ENCODE results near the gene GPATCH1. TPM values are rescaled to one million over a fixed set of nuclear protein-coding genes. Genes with fewer than 3 reads are reported as not detected.
A peak's percentile ranks its signal among the peaks of the same experiment; 100 is the strongest.

Gene GPATCH1
- total RNA-seq, 1 experiment from 2014 or later, result 16.6 TPM

- H3K4me1 ChIP-seq (ENCODE audit: insufficient read depth, low read length, poor library complexity, severe bottlenecking), result no peaks in the 10 kb centered on the region
- BruUV-seq (replicated peaks), result no TSS peak
- no peaks in the 10 kb centered on the region for H3K36me3 ChIP-seq (ENCODE audit: insufficient read depth, low read length, poor library complexity, severe bottlenecking)
- CTCF ChIA-PET, result no interaction called here
- POLR2A ChIA-PET (ENCODE audit: low non-redundant PET), result no interaction called here
- no peaks in the 10 kb centered on the region for H3K9me3 ChIP-seq (ENCODE audit: low read depth, low read length, poor library complexity, severe bottlenecking)
- no peak overlapping the region for H3K27ac ChIP-seq (ENCODE audit: low read depth, low read length, poor library complexity, severe bottlenecking)
- no peaks in the 10 kb centered on the region for H3K27me3 ChIP-seq (replicated peaks; ENCODE audit: insufficient read depth, low read depth, low read length, poor library complexity)
- no peak for DNase-seq (ENCODE audit: low spot score)
- intact Hi-C loops (cut with micrococcal nuclease; ENCODE audit: unreplicated experiment), result no loop called here
- peak overlapping the region; percentile 94 for H3K4me3 ChIP-seq (ENCODE audit: low read depth, low read length, poor library complexity, severe bottlenecking)
- no peak for TF ChIP-seq EZH2 (IDR thresholded peaks at IDR 0.05; ENCODE audit: borderline replicate concordance, low read depth, low read length, poor library complexity, severe bottlenecking)
- no peak for TF ChIP-seq CTCF (conservative IDR thresholded peaks at IDR 0.05; ENCODE audit: low read depth, low read length)
These were observed 94.3 kb downstream of the GPATCH1 start for GRCh38 chr19:33175156-33175782.

- peak; percentile 30 for DNase-seq (ENCODE audit: low spot score)
- TSS peak; percentile 67 for BruUV-seq (replicated peaks)
- no peaks in the 10 kb centered on the region for H3K36me3 ChIP-seq (ENCODE audit: insufficient read depth, low read length, poor library complexity, severe bottlenecking)
- H3K9me3 ChIP-seq (ENCODE audit: low read depth, low read length, poor library complexity, severe bottlenecking), result no peaks in the 10 kb centered on the region
- no peaks in the 10 kb centered on the region for H3K4me1 ChIP-seq (ENCODE audit: insufficient read depth, low read length, poor library complexity, severe bottlenecking)
- no peaks in the 10 kb centered on the region for H3K27me3 ChIP-seq (replicated peaks; ENCODE audit: insufficient read depth, low read depth, low read length, poor library complexity)
- H3K4me3 ChIP-seq (ENCODE audit: low read depth, low read length, poor library complexity, severe bottlenecking), result peak overlapping the region; percentile 94
- no peak for TF ChIP-seq CTCF (conservative IDR thresholded peaks at IDR 0.05; ENCODE audit: low read depth, low read length)
- no peak for TF ChIP-seq EZH2 (IDR thresholded peaks at IDR 0.05; ENCODE audit: borderline replicate concordance, low read depth, low read length, poor library complexity, severe bottlenecking)
- peak overlapping the region; percentile 92 for H3K27ac ChIP-seq (ENCODE audit: low read depth, low read length, poor library complexity, severe bottlenecking)
- intact Hi-C loops (cut with micrococcal nuclease; ENCODE audit: unreplicated experiment), result no loop called here
- CTCF ChIA-PET, result interaction anchor here (1.0 kb wide), 1 partner anchor 32 kb away, joined by 3 read pairs; no protein-coding TSS in a partner anchor
- POLR2A ChIA-PET (ENCODE audit: low non-redundant PET), result interaction anchor here (0.6 kb wide), 1 partner anchor 771 kb away, joined by 3 read pairs; the partner anchor contains the start of gene DPY19L3
These were observed 95.1 kb downstream of the GPATCH1 start for GRCh38 chr19:33175886-33176669.

GRCh38 chr19:33176670-33177416 lies 95.9 kb downstream of the GPATCH1 start:
- TSS peak; percentile 98 for BruUV-seq (replicated peaks)
- H3K27ac ChIP-seq (ENCODE audit: low read depth, low read length, poor library complexity, severe bottlenecking), result peak overlapping the region; percentile 92
- POLR2A ChIA-PET (ENCODE audit: low non-redundant PET), result interaction anchor here (0.6 kb wide), 1 partner anchor 771 kb away, joined by 3 read pairs; the partner anchor contains the start of gene DPY19L3

More at GRCh38 chr19:33176670-33177416, 95.9 kb downstream of the GPATCH1 start:
- Histone ChIP-seq H3K27me3 (replicated peaks; ENCODE audit: insufficient read depth, low read depth, low read length, poor library complexity) (no peaks in the 10 kb centered on the region), H3K4me3 (ENCODE audit: low read depth, low read length, poor library complexity, severe bottlenecking) (peak overlapping the region; percentile 94), H3K4me1 (ENCODE audit: insufficient read depth, low read length, poor library complexity, severe bottlenecking) (no peaks in the 10 kb centered on the region), H3K36me3 (ENCODE audit: insufficient read depth, low read length, poor library complexity, severe bottlenecking) (no peaks in the 10 kb centered on the region), H3K9me3 (ENCODE audit: low read depth, low read length, poor library complexity, severe bottlenecking) (no peaks in the 10 kb centered on the region)
- intact Hi-C loops (cut with micrococcal nuclease; ENCODE audit: unreplicated experiment), result no loop called here
- DNase-seq (ENCODE audit: low spot score), result peak; percentile 99
- CTCF ChIA-PET, result interaction anchor here (0.7 to 1.0 kb wide), 3 partner anchors 33 to 198 kb away, joined by 3 to 5 read pairs (median 3); no protein-coding TSS in a partner anchor
- TF ChIP-seq CTCF (conservative IDR thresholded peaks at IDR 0.05; ENCODE audit: low read depth, low read length) (no peak), EZH2 (IDR thresholded peaks at IDR 0.05; ENCODE audit: borderline replicate concordance, low read depth, low read length, poor library complexity, severe bottlenecking) (no peak)
